Stomach (tissue), 9 donors: ENCODE data around the gene TPT1. TPM values are rescaled to one million over a fixed set of nuclear protein-coding genes. Genes with fewer than 3 reads are reported as not detected.

ENCODE experiments used
- DNase-seq, 2 donors: peaks; one replicate each; pipeline versions ENCODE4 v3.0.0 to v3.0.0-alpha.2; 2013 to 2019
- H3K27ac ChIP-seq, 5 donors: fragments of 200-600 bp in 4 of 5; sonication (generic) in 4 of 5; one replicate each; pipeline ENCODE4 v1.5.1; 2013 to 2019; ENCODE audit warnings: mild to moderate bottlenecking in 1 of 5, moderate library complexity in 1 of 5
- H3K27me3 ChIP-seq, 3 donors: fragments of 200-600 bp; sonication (generic); one replicate each; pipeline ENCODE4 v1.5.1; 2017 to 2019; ENCODE audit warnings: mixed run types in 1 of 3
- H3K36me3 ChIP-seq, 4 donors: fragments of 200-600 bp; sonication (generic); 1 replicate in 3 of 4; 2 replicates in 1 of 4; pipeline ENCODE4 v1.5.1; 2016 to 2019
- H3K4me1 ChIP-seq, 4 donors: fragments of 200-600 bp; sonication (generic); one replicate each; pipeline ENCODE4 v1.5.1; 2016 to 2019
- H3K4me3 ChIP-seq, 4 donors: fragments of 200-600 bp; sonication (generic) in 3 of 4; one replicate each; pipeline ENCODE4 v1.5.1; 2016 to 2019; ENCODE audit warnings: mild to moderate bottlenecking in 1 of 4
- H3K9me3 ChIP-seq, 4 donors: fragments of 200-600 bp; sonication (generic); one replicate each; pipeline ENCODE4 v1.5.1; 2016 to 2019
- EP300 ChIP-seq: sonication (generic); formaldehyde crosslinking; IDR thresholded peaks from one replicate; pipeline ENCODE4 v1.6.1; 2017; ENCODE audit warnings: antibody characterized with exemption
- POLR2A ChIP-seq, 4 donors: fragments of 450-650 bp; IDR thresholded peaks; one replicate each; pipeline ENCODE4 v1.6.1; 2016; ENCODE audit warnings: antibody characterized with exemption in 4 of 4, control low read depth in 2 of 4, mild to moderate bottlenecking in 1 of 4, moderate library complexity in 1 of 4
- POLR2AphosphoS5 ChIP-seq, 3 donors: sonication (generic); formaldehyde crosslinking; IDR thresholded peaks; one replicate each; pipeline ENCODE4 v1.6.1; 2016; ENCODE audit warnings: antibody characterized with exemption in 3 of 3
- WGBS, 5 donors: extraction: QIAGEN DNeasy Blood & Tissue Kit in 3 of 5; methylation state at CpG; one replicate each; pipeline versions ENCODE4 v1.1.5 to v1.1.7; 2013 to 2018; 5-methylcytosine and 5-hydroxymethylcytosine counted together
- intact Hi-C: fragments of 100-400 bp; cut with DNase I; formaldehyde crosslinking; loops from one replicate; pipeline ENCODE4 v1.15.1; 2023; ENCODE audit warnings: low total_unique reads
- polyA plus RNA-seq, 3 donors: library from polyadenylated mRNA; stranded (reverse); fragments of 200-250 nt; gene quantifications; one replicate each; pipeline ENCODE4 v1.2.3, GENCODE V29; 2013
- small RNA-seq, 4 donors: library from RNA; depleted of rRNA; stranded (forward); fragments of <200 nt; gene quantifications; one replicate each; pipeline ENCODE3, GENCODE V24; 2016
- total RNA-seq, 5 donors: library from RNA; depleted of rRNA; stranded (reverse); fragments of >200 nt; gene quantifications; one replicate each; pipeline versions ENCODE4 v1.1.0 to v1.2.3, GENCODE V29; 2014 to 2016
- TF ChIP-seq, protein P1 (sequence below), 7 experiments: fragments of 450-650 bp in 4 of 7; fragments of 200-600 bp in 3 of 7; sonication (generic) in 3 of 7; IDR thresholded peaks; one replicate each; pipeline ENCODE4 v1.5.1; 2016 to 2019; ENCODE audit warnings: antibody characterized with exemption in 7 of 7, control low read depth in 2 of 7, mild to moderate bottlenecking in 1 of 7
- donor health status: healthy with polysubstance abuse.
- donor health status: Bipolar disorder and iron deficiency.
- donor health status: healthy.

Gene TPT1
- total and polyA plus RNA-seq, 8 donors, result 1,648 to 11,714 (median 3,934) TPM

DNA sequence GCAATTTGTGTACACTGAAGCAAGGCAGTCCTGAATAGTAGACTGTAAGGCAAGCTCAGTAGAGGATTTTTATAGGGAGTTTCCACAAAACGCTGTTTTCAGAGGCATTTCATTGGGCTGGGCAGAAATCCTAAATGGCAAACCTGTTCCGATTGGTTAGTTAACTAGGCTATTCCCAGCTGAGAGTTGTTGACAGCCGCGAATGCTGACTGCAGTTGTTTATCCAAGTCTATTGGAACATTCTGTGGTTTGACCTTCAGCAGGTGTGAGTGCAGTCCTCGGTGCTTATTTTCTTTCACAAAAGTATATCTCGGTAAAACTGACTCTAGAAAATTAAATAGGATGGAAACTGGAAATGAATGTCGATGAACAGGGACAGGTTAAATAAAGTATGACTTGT is 45.4 kb downstream of the TPT1 start:
- TF ChIP-seq POLR2AphosphoS5 (IDR thresholded peaks at IDR 0.05) (no peak), POLR2A (IDR thresholded peaks at IDR 0.05) (no peak), EP300 (no peak)
- TF ChIP-seq, protein P1, sequence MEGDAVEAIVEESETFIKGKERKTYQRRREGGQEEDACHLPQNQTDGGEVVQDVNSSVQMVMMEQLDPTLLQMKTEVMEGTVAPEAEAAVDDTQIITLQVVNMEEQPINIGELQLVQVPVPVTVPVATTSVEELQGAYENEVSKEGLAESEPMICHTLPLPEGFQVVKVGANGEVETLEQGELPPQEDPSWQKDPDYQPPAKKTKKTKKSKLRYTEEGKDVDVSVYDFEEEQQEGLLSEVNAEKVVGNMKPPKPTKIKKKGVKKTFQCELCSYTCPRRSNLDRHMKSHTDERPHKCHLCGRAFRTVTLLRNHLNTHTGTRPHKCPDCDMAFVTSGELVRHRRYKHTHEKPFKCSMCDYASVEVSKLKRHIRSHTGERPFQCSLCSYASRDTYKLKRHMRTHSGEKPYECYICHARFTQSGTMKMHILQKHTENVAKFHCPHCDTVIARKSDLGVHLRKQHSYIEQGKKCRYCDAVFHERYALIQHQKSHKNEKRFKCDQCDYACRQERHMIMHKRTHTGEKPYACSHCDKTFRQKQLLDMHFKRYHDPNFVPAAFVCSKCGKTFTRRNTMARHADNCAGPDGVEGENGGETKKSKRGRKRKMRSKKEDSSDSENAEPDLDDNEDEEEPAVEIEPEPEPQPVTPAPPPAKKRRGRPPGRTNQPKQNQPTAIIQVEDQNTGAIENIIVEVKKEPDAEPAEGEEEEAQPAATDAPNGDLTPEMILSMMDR (IDR thresholded peaks at IDR 0.05), result no peak
- intact Hi-C loops, result no loop called here
- Histone ChIP-seq H3K36me3 (no peaks in the 10 kb centered on the region), H3K27ac (no peak overlapping the region), H3K4me1 (peaks cover 0 to 9% (median 4%) of the 10 kb centered on the region in 4 donors), H3K9me3 (no peaks in the 10 kb centered on the region), H3K4me3 (no peak overlapping the region), H3K27me3 (peaks cover 0 to 4% (median 0%) of the 10 kb centered on the region in 3 donors)
- DNase-seq, result no peak
- WGBS, 5 donors, result 34 to 60% (median 44%) methylated on average over 7 of the region's 7 CpGs

DNA sequence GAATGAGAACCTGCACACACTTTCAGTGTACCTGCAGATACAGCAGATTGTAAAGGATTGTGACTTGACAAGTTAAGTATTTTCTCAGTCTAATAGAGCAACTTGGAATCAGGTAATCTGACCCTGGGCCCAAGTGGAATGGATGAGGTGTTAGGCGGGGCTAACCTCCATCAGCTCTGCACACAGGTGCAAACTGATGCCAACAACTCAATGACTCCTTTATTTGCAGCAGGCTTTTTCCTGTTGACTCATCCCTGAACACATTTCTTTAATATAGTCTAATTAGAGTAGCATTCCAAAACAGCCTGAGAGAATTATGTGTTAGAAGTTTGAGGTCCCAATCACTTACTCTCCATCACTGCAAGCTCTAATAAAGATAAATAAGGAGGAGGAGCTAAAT is 48.8 kb downstream of the TPT1 start:
- TF ChIP-seq POLR2AphosphoS5 (IDR thresholded peaks at IDR 0.05) (no peak), EP300 (no peak), POLR2A (IDR thresholded peaks at IDR 0.05) (no peak)
- TF ChIP-seq, protein P1 (IDR thresholded peaks at IDR 0.05), result no peak
- intact Hi-C loops, result no loop called here
- Histone ChIP-seq H3K9me3 (no peaks in the 10 kb centered on the region), H3K4me1 (peaks cover 0 to 5% (median 0%) of the 10 kb centered on the region in 4 donors), H3K27me3 (no peaks in the 10 kb centered on the region), H3K27ac (no peak overlapping the region), H3K36me3 (peaks cover 0 to 17% (median 9%) of the 10 kb centered on the region in 4 donors), H3K4me3 (no peak overlapping the region)
- WGBS, 5 donors, result 68 to 96% (median 86%) methylated on average over 1 of the region's 1 CpG
- DNase-seq, result no peak

DNA sequence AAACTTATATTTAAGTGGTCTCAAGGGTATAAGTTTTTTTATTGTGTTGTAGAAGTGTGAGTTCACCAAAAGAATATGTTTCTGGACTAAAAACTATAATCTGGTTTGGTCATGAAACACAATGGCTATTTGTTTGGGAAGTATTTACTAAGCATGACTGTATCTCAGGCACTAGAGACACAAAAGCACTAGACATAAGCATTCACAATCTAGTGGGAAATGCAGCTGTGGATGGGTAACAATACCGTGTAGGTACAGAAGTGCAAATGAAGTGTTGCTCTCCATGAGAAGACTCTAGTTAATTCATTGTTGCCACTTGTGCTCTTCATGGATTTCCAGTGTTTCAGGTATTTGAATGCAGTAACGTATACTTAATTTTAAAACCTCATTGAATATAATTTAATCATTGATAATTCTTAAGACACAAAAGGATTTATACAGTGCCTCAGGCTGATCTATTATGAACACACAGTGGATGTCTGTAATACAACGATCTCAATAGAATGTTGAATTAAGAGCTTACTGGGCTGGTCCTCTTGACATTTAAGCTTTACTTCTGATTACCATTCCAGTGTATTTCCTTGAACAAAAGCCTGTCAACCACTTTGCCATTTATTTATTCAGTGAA is 50.9 kb downstream of the TPT1 start:
- WGBS, 5 donors, result 77 to 90% (median 80%) methylated on average over 3 of the region's 3 CpGs
- H3K27me3 ChIP-seq, result no peaks in the 10 kb centered on the region

More for the DNA sequence above, 50.9 kb downstream of the TPT1 start:
- no peak for DNase-seq
- TF ChIP-seq EP300 (no peak), POLR2AphosphoS5 (IDR thresholded peaks at IDR 0.05) (no peak), POLR2A (IDR thresholded peaks at IDR 0.05) (no peak)
- TF ChIP-seq, protein P1 (IDR thresholded peaks at IDR 0.05), result no peak
- intact Hi-C loops, result no loop called here
- Histone ChIP-seq H3K9me3 (no peaks in the 10 kb centered on the region), H3K4me1 (no peaks in the 10 kb centered on the region), H3K36me3 (peaks cover 0 to 38% (median 23%) of the 10 kb centered on the region in 4 donors), H3K27ac (no peak overlapping the region), H3K4me3 (no peak overlapping the region)

Small RNA genes within 50 kb of the gene (small RNA-seq; reads per million reads assigned to genes)
- gene SNORA31, result 199 to 2,250 (median 368) reads per million in 4 donors

Other genes starting within 250 kb of the TPT1 start
- gene GTF2F2, start 220.7 kb downstream of the TPT1 start, total RNA-seq, result 10 to 100 TPM in 4 of 5 donors, 1 to 10 TPM in 1; 8.7 to 30.7 (median 16.3) TPM
- 10 to 100 TPM; 11.0 to 17.3 (median 16.0) TPM for gene GTF2F2, start 220.7 kb downstream of the TPT1 start, polyA plus RNA-seq
- not detected for gene KCTD4, start 140.1 kb downstream of the TPT1 start, total RNA-seq
- gene KCTD4, start 140.1 kb downstream of the TPT1 start, polyA plus RNA-seq, result under 1 TPM in 1 of 3 donors, not detected in 2; 0.10 TPM
- gene SLC25A30, start 77.2 kb upstream of the TPT1 start, total RNA-seq, result 10 to 100 TPM in 2 of 5 donors, 1 to 10 TPM in 3; 3.5 to 51.9 (median 8.7) TPM
- gene SLC25A30, start 77.2 kb upstream of the TPT1 start, polyA plus RNA-seq, result 1 to 10 TPM; 2.9 to 7.4 (median 6.9) TPM
- gene COG3, start 123.8 kb upstream of the TPT1 start, total RNA-seq, result 100 to 1,000 TPM in 3 of 5 donors, 10 to 100 TPM in 2; 27.2 to 442 (median 101) TPM
- gene COG3, start 123.8 kb upstream of the TPT1 start, polyA plus RNA-seq, result 10 to 100 TPM; 10.4 to 11.0 (median 10.7) TPM